Sciatic nerve (tissue), 2 donors: ENCODE results near the gene PCGF1. TPM values are rescaled to one million over a fixed set of nuclear protein-coding genes. Genes with fewer than 3 reads are reported as not detected.

ENCODE experiments used
- ATAC-seq: fragments of 200-7000 bp; cut with Tn5 transposase; one replicate; pipeline ENCODE4 v1.9.1; 2020; ENCODE audit warnings: mild to moderate bottlenecking, moderate library complexity
- DNase-seq: peaks from one replicate; pipeline ENCODE4 v3.0.0-alpha.2; 2020; ENCODE audit warnings: low spot score
- intact Hi-C: fragments of 100-400 bp; cut with DNase I; formaldehyde crosslinking; loops from one replicate; pipeline ENCODE4 v1.14.2; 2022
- total RNA-seq: library from RNA; stranded (reverse); fragmentation: NEBNext Ultra II Directional; extraction: Animal tissue kit (Norgen Biotek cat#: 25700); gene quantifications from one replicate; pipeline ENCODE4 v1.2.1, GENCODE V29; 2021
- donor health status: DM: no; HTN: no; CAD: no.
- donor health status: DM: no; HTN: no; CAD: no.

PCGF1 gene
- total RNA-seq, result 13.7 TPM

GRCh38 chr2:74507145-74507925, at the start of gene PCGF1:
TSS of gene PCGF1 (minus strand) at chr2:74507695. CDS start at chr2:74507668, 27 bp downstream.
- ATAC-seq (peak; percentile 98), DNase-seq (peak; percentile 100)
- intact Hi-C loops, result no loop called here

- ATAC-seq, result no peak
- no peak for DNase-seq
- intact Hi-C loops, result no loop called here
Measured at GRCh38 chr2:74556831-74557370, 49.4 kb upstream of the PCGF1 start.

GRCh38 chr2:74556159-74556558, 48.7 kb upstream of the PCGF1 start:
- ATAC-seq (no peak), DNase-seq (no peak)
- intact Hi-C loops, result no loop called here

- no peak for ATAC-seq
Measured at GRCh38 chr2:74555610-74556103, 48.2 kb upstream of the PCGF1 start.

GRCh38 chr2:74554820-74555531, 47.5 kb upstream of the PCGF1 start:
- intact Hi-C loops, result no loop called here
- ATAC-seq (peak; percentile 43), DNase-seq (peak; percentile 78)

More at GRCh38 chr2:74555610-74556103, 48.2 kb upstream of the PCGF1 start:
- no peak for DNase-seq
- intact Hi-C loops, result no loop called here

GRCh38 chr2:74553892-74554819, 46.7 kb upstream of the PCGF1 start, which contains the start of the genes DOK1 and LOXL3:
TSS of gene DOK1 (plus strand) at chr2:74554720. CDS start at chr2:74554755, 35 bp downstream.
TSS of gene LOXL3 (minus strand) at chr2:74553942. CDS start at chr2:74552634, 1,308 bp downstream.
- ATAC-seq (peak; percentile 91), DNase-seq (peak; percentile 94)
- intact Hi-C loops, result no loop called here

- intact Hi-C loops, result no loop called here
- DNase-seq (no peak), ATAC-seq (peak; percentile 14)
Measured at GRCh38 chr2:74552914-74553811, 45.7 kb upstream of the PCGF1 start.

- no peak for ATAC-seq
- intact Hi-C loops, result no loop called here
Measured at GRCh38 chr2:74551942-74552913, 44.7 kb upstream of the PCGF1 start.

GRCh38 chr2:74551530-74551929, 44.0 kb upstream of the PCGF1 start:
- intact Hi-C loops, result no loop called here
- ATAC-seq (no peak), DNase-seq (no peak)

More at GRCh38 chr2:74551942-74552913, 44.7 kb upstream of the PCGF1 start:
- DNase-seq, result no peak

- DNase-seq (no peak), ATAC-seq (no peak)
- intact Hi-C loops, result no loop called here
Measured at GRCh38 chr2:74550231-74550630, 42.7 kb upstream of the PCGF1 start.

GRCh38 chr2:74548900-74549826, 41.7 kb upstream of the PCGF1 start:
- peak; percentile 68 for ATAC-seq
- DNase-seq, result peak; percentile 80
- intact Hi-C loops, result no loop called here

GRCh38 chr2:74548285-74548899, 40.9 kb upstream of the PCGF1 start:
- peak; percentile 13 for ATAC-seq
- intact Hi-C loops, result no loop called here

GRCh38 chr2:74546004-74546403, 38.5 kb upstream of the PCGF1 start:
- DNase-seq (no peak), ATAC-seq (no peak)
- intact Hi-C loops, result no loop called here

More at GRCh38 chr2:74548285-74548899, 40.9 kb upstream of the PCGF1 start:
- no peak for DNase-seq

- DNase-seq (no peak), ATAC-seq (no peak)
- intact Hi-C loops, result no loop called here
Measured at GRCh38 chr2:74544634-74545033, 37.1 kb upstream of the PCGF1 start.

GRCh38 chr2:74542978-74543377, 35.5 kb upstream of the PCGF1 start:
- ATAC-seq (no peak), DNase-seq (no peak)
- intact Hi-C loops, result no loop called here
